ENCODE data around the gene ETF1.

The ETF1 gene

DNA sequence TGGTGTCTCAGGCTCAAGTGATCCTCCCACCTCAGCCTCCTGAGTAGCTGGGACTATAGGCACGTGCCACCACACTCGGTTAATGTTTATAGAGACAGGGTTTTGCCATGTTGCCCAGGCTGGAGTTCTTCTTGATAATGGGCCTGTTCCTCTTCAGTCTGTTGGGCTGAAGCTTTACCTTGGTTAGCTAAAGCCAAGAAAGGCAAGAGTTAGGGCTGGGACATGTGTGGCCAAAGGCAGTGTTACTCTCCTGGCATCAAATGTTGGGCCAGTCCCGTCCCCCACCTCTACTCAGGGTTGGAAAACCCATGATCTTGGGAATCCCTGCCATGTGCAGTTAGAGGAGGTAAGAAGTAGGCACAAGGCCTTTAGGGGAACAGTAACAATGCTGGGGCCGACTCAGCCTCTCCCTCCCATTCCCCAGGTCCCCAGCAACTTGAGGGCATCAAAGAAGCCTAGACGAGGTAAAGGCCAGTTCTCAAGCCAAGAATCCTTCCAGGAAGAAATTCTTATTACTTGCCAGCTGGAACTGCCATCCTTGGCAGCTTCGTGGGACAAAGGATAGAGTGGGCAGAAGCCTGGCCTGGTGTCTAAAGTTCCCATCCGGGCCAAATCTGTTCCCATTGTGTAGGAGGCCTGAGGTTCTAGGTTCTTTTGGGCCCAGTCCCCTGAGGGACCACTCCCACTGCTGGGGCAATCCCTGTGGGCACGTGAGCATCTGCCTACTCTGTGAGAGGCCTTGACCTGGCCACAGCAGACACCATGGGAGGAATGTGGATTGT is 73.3 kb downstream of the ETF1 start:
- TF ChIP-seq GATA3 (IDR thresholded peaks at IDR 0.05; ENCODE audit: low read depth, low read length) (no peak), GATA2 (IDR thresholded peaks at IDR 0.05; ENCODE audit: low read depth, low read length) (no peak)

- TF ChIP-seq GATA3 (IDR thresholded peaks at IDR 0.05; ENCODE audit: low read depth, low read length) = no peak
- TF ChIP-seq GATA2 (IDR thresholded peaks at IDR 0.05; ENCODE audit: low read depth, low read length) = no peak
These were observed 74.0 kb downstream of the ETF1 start for GRCh38 chr5:138468966-138469539.

DNA sequence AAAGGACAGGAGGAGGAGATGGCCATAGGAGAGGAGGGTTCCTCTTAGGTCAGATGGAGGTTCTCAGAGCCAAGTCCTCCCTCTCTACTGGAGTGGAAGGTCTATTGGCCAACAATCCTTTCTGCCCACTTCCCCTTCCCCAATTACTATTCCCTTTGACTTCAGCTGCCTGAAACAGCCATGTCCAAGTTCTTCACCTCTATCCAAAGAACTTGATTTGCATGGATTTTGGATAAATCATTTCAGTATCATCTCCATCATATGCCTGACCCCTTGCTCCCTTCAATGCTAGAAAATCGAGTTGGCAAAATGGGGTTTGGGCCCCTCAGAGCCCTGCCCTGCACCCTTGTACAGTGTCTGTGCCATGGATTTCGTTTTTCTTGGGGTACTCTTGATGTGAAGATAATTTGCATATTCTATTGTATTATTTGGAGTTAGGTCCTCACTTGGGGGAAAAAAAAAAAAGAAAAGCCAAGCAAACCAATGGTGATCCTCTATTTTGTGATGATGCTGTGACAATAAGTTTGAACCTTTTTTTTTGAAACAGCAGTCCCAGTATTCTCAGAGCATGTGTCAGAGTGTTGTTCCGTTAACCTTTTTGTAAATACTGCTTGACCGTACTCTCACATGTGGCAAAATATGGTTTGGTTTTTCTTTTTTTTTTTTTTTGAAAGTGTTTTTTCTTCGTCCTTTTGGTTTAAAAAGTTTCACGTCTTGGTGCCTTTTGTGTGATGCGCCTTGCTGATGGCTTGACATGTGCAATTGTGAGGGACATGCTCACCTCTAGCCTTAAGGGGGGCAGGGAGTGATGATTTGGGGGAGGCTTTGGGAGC is 74.7 kb downstream of the ETF1 start:
- TF ChIP-seq GATA2 (IDR thresholded peaks at IDR 0.05; ENCODE audit: low read depth, low read length) = no peak
- no peak for TF ChIP-seq GATA3 (IDR thresholded peaks at IDR 0.05; ENCODE audit: low read depth, low read length)

DNA sequence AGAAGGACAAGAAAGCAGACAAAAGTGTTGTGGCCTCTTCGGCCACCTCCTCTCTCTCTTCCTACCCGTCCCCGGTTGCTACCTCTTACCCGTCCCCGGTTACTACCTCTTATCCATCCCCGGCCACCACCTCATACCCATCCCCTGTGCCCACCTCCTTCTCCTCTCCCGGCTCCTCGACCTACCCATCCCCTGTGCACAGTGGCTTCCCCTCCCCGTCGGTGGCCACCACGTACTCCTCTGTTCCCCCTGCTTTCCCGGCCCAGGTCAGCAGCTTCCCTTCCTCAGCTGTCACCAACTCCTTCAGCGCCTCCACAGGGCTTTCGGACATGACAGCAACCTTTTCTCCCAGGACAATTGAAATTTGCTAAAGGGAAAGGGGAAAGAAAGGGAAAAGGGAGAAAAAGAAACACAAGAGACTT is 75.3 kb downstream of the ETF1 start:
- TF ChIP-seq GATA2 (IDR thresholded peaks at IDR 0.05; ENCODE audit: low read depth, low read length) = no peak
- TF ChIP-seq GATA3 (IDR thresholded peaks at IDR 0.05; ENCODE audit: low read depth, low read length) = no peak

- TF ChIP-seq GATA2 (IDR thresholded peaks at IDR 0.05; ENCODE audit: low read depth, low read length) = no peak
- no peak for TF ChIP-seq GATA3 (IDR thresholded peaks at IDR 0.05; ENCODE audit: low read depth, low read length)
These were observed 75.9 kb downstream of the ETF1 start for GRCh38 chr5:138466900-138467710.

DNA sequence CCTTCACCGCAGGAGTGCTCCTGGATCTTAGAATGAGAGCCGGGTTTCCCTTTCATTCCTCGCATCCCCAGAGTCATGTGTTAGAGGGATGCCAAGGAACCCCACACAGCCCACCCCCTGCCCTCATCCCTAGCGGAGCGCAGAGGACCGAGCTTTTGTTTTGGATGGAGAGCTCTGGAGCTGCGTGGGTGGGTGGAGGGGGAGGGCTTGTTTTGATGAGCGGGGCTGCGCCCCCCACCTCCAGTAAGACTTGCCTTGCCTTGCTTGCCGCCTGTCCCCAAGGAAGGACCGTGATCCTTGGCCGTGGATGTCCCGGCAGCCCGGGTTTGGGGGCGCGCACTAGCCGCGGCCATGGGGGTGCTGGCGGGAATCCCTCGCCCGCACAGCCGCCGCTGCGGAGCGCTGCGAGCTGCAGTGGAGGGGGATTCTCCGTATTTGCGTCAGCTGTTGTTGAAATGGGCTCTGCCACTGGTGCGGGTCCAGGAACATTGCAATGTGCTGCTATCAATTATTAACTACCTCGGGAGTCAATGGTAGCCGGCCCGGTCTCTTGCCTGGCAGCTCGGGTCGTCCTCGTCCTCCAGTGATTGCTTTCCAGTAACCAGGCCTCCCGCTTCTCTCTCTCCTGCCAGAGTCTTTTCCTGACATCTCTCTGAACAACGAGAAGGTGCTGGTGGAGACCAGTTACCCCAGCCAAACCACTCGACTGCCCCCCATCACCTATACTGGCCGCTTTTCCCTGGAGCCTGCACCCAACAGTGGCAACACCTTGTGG is 76.7 kb downstream of the ETF1 start:
- TF ChIP-seq GATA3 (IDR thresholded peaks at IDR 0.05; ENCODE audit: low read depth, low read length) (no peak), GATA2 (IDR thresholded peaks at IDR 0.05; ENCODE audit: low read depth, low read length) (no peak)

DNA sequence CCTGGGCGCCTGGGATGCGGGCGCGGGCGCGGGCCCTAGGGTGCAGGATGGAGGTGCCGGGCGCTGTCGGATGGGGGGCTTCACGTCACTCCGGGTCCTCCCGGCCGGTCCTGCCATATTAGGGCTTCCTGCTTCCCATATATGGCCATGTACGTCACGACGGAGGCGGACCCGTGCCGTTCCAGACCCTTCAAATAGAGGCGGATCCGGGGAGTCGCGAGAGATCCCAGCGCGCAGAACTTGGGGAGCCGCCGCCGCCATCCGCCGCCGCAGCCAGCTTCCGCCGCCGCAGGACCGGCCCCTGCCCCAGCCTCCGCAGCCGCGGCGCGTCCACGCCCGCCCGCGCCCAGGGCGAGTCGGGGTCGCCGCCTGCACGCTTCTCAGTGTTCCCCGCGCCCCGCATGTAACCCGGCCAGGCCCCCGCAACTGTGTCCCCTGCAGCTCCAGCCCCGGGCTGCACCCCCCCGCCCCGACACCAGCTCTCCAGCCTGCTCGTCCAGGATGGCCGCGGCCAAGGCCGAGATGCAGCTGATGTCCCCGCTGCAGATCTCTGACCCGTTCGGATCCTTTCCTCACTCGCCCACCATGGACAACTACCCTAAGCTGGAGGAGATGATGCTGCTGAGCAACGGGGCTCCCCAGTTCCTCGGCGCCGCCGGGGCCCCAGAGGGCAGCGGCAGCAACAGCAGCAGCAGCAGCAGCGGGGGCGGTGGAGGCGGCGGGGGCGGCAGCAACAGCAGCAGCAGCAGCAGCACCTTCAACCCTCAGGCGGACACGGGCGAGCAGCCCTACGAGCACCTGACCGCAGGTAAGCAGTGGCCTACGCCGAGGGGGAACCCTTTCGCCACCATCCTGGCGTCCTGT is 77.5 kb downstream of the ETF1 start, which contains the start of gene EGR1:
Gene EGR1 (plus strand): TSS at position 219 of the 864 bp plus-strand sequence. CDS start 283 bp downstream, at position 502.
- TF ChIP-seq GATA2 (IDR thresholded peaks at IDR 0.05; ENCODE audit: low read depth, low read length) = no peak
- TF ChIP-seq GATA3 (IDR thresholded peaks at IDR 0.05; ENCODE audit: low read depth, low read length) = no peak

DNA sequence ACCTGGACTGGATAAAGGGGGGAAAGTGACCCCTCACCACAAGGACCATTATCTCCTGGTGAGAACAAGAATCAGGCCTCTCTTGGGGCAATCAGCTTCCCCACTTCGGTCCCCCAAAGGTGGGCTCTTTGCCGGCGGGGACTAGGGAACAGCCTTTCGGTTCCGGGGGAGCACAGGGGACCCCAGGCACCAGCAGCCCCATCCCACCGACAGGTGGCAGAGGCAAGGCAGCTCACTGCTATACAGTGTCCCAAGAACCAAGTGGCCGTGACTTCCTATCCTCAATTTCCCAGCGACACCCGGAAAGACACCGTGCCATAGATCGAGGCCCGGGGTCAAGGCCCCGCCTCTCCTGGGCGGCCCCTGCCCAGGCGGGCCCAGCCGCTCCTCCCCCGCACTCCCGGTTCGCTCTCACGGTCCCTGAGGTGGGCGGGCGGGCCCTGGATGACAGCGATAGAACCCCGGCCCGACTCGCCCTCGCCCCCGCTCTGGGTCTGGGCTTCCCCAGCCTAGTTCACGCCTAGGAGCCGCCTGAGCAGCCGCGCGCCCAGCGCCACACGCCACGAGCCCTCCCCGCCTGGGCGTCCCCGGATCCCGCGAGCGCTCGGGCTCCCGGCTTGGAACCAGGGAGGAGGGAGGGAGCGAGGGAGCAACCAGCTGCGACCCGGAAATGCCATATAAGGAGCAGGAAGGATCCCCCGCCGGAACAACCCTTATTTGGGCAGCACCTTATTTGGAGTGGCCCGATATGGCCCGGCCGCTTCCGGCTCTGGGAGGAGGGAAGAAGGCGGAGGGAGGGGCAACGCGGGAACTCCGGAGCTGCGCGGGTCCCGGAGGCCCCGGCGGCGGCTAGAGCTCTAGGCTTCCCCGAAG is 78.4 kb downstream of the ETF1 start:
- TF ChIP-seq GATA3 (IDR thresholded peaks at IDR 0.05; ENCODE audit: low read depth, low read length) (no peak), GATA2 (IDR thresholded peaks at IDR 0.05; ENCODE audit: low read depth, low read length) (no peak)

DNA sequence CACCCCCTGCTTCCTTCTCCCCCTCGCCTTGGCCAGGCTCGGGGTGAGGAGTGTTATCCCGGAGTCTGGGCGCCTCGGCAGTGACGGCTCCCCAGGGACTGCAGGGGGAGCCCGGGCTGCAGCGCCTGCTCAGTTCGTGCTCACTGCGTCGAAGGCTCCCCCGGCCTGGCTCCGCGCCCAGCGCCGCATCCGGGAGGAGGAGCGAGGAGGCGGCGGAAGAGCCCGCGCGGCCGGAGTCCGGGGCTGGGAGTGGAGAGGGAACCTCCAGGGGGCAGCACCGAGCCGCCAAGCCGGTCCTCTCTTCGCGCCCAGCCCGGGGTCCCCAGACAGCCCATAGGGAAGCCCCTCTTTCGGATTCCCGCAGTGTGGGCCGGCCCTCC is 79.0 kb downstream of the ETF1 start:
- TF ChIP-seq GATA2 (IDR thresholded peaks at IDR 0.05; ENCODE audit: low read depth, low read length) = no peak
- no peak for TF ChIP-seq GATA3 (IDR thresholded peaks at IDR 0.05; ENCODE audit: low read depth, low read length)

GRCh38 chr5:138463419-138464007 is 79.5 kb downstream of the ETF1 start:
- no peak for TF ChIP-seq GATA3 (IDR thresholded peaks at IDR 0.05; ENCODE audit: low read depth, low read length)
- no peak for TF ChIP-seq GATA2 (IDR thresholded peaks at IDR 0.05; ENCODE audit: low read depth, low read length)

Data from SH-SY5Y (cell line).